Kidney (tissue), 14 donors: ENCODE results near the gene ZNF839. TPM values are rescaled to one million over a fixed set of nuclear protein-coding genes. Genes with fewer than 3 reads are reported as not detected.

Source experiments
- DNase-seq, 5 donors: peaks; one replicate each; pipeline ENCODE4 v3.0.0-alpha.2; 2013 to 2020
- FAIRE-seq: peaks from 2 replicates; lab custom pipeline; 2012; peaks lifted over from hg19 to GRCh38; lab: Jason Lieb, UNC
- H3K27ac ChIP-seq, 2 donors: one replicate each; pipeline ENCODE4 v1.7.0; 2013; ENCODE audit warnings: low read depth in 2 of 2, low read length in 2 of 2, inconsistent platforms in 1 of 2
- H3K27me3 ChIP-seq: one replicate; pipeline ENCODE4 v1.7.1; 2013; ENCODE audit warnings: low read length, inconsistent platforms; ENCODE audit not compliant: control insufficient read depth, insufficient read depth
- H3K36me3 ChIP-seq, 3 donors: one replicate each; pipeline versions ENCODE4 v1.7.0 to v1.7.1; 2013; ENCODE audit warnings: low read length in 3 of 3, control low read depth in 1 of 3, inconsistent platforms in 1 of 3; ENCODE audit not compliant: insufficient read depth in 3 of 3, control insufficient read depth in 2 of 3
- H3K4me1 ChIP-seq, 3 donors: one replicate each; pipeline versions ENCODE4 v1.7.0 to v1.7.1; 2013; ENCODE audit warnings: low read length in 3 of 3, inconsistent platforms in 1 of 3, low read depth in 1 of 3; ENCODE audit not compliant: control insufficient read depth in 2 of 3, insufficient read depth in 2 of 3
- H3K4me3 ChIP-seq, 3 donors: one replicate each; pipeline versions ENCODE4 v1.7.0 to v1.8.1; 2013; ENCODE audit warnings: low read length in 3 of 3, control low read depth in 1 of 3, inconsistent platforms in 1 of 3
- H3K9ac ChIP-seq, 3 donors: one replicate each; pipeline versions ENCODE4 v1.7.0 to v1.7.1; 2013; ENCODE audit warnings: low read length in 3 of 3, control low read depth in 1 of 3, inconsistent platforms in 1 of 3
- H3K9me3 ChIP-seq, 3 donors: one replicate each; pipeline versions ENCODE4 v1.7.0 to v1.7.1; 2013; ENCODE audit warnings: low read length in 3 of 3, control low read depth in 1 of 3, inconsistent platforms in 1 of 3; ENCODE audit not compliant: control insufficient read depth in 2 of 3, insufficient read depth in 1 of 3
- CTCF ChIP-seq: IDR thresholded peaks from 3 replicates; pipeline ENCODE4 v1.5.1; 2012; ENCODE audit warnings: mild to moderate bottlenecking, moderate library complexity, borderline replicate concordance; ENCODE audit not compliant: insufficient read depth; ENCODE audit errors: extremely low read depth
- intact Hi-C: fragments of 100-400 bp; cut with DNase I; formaldehyde crosslinking; loops from one replicate; pipeline ENCODE4 v1.11.1; 2022
- polyA plus RNA-seq: library from polyadenylated mRNA; stranded (reverse); fragments of 350-450 nt; fragmentation: Illumina TruSeq; extraction: RNeasy Lipid Tissue Mini Kit (QIAGEN cat#74804); gene quantifications from one replicate; pipeline ENCODE4 v1.2.3, GENCODE V29; 2014; ENCODE audit warnings: low read depth, low replicate concordance; ENCODE audit not compliant: insufficient read depth
- total RNA-seq: library from RNA; stranded (reverse); fragmentation: NEBNext Ultra II Directional; extraction: Animal tissue kit (Norgen Biotek cat#: 25700); gene quantifications from one replicate; pipeline ENCODE4 v1.2.1, GENCODE V29; 2021
- donor health status: control.
- donor health status: control.
- donor health status: control.
- donor health status: control.
- donor health status: control.
- donor health status: DM: yes; HTN: yes; CAD: no.
- donor health status: Normal renal cell carcinoma (clear cell type).

ZNF839 gene
- total and polyA plus RNA-seq, 2 donors from 2014 or later, result 7.8 to 15.8 TPM

- H3K27me3 ChIP-seq, result no peaks in the 10 kb centered on the region
- peak within 1 kb of the TSS; percentile 81 to 97 (median 95) for H3K9ac ChIP-seq
- H3K4me3 ChIP-seq, result peak within 1 kb of the TSS; percentile 83 to 94 (median 84)
- FAIRE-seq, result no peak
- H3K9me3 ChIP-seq, result no peaks in the 10 kb centered on the region
- peaks cover 0 to 17% (median 12%) of the 10 kb centered on the region in 3 donors for H3K4me1 ChIP-seq
- peak; percentile 98 to 99 (median 98) for DNase-seq
- H3K27ac ChIP-seq, result peak within 1 kb of the TSS; percentile 80
- no peak for TF ChIP-seq CTCF
- H3K36me3 ChIP-seq, result peaks cover 0 to 7% (median 5%) of the 10 kb centered on the region in 3 donors
- intact Hi-C loops, result no loop called here
Measured at GRCh38 chr14:102362545-102363181, 43.1 kb downstream of the ZNF839 start, which contains the start of the genes CINP and TECPR2. TSS of gene CINP (minus strand) at chr14:102362890. CDS start at chr14:102362851, 39 bp downstream. TSS of gene TECPR2 (plus strand) at chr14:102362941. CDS start at chr14:102376722, 13,781 bp downstream.

GRCh38 chr14:102363182-102363943 is 43.8 kb downstream of the ZNF839 start:
- H3K27ac ChIP-seq, result peak overlapping the region; percentile 80
- no peak for TF ChIP-seq CTCF
- peaks cover 0 to under 1% (median 0%) of the 10 kb centered on the region in 3 donors for H3K36me3 ChIP-seq
- peak overlapping the region; percentile 48 to 84 (median 73) for H3K4me3 ChIP-seq
- H3K9me3 ChIP-seq, result no peaks in the 10 kb centered on the region
- H3K4me1 ChIP-seq, result peaks cover 0 to 17% (median 12%) of the 10 kb centered on the region in 3 donors
- FAIRE-seq, result no peak
- peak in 1 of 5 donors; percentile 42 for DNase-seq
- intact Hi-C loops, result no loop called here
- H3K27me3 ChIP-seq, result no peaks in the 10 kb centered on the region
- peak overlapping the region; percentile 20 to 79 (median 38) for H3K9ac ChIP-seq

GRCh38 chr14:102370305-102370809 is 50.8 kb downstream of the ZNF839 start:
- Histone ChIP-seq H3K9ac (no peak overlapping the region), H3K4me1 (no peaks in the 10 kb centered on the region), H3K27me3 (no peaks in the 10 kb centered on the region), H3K9me3 (no peaks in the 10 kb centered on the region), H3K27ac (no peak overlapping the region), H3K36me3 (no peaks in the 10 kb centered on the region), H3K4me3 (no peak overlapping the region)
- DNase-seq, result no peak
- no peak for FAIRE-seq
- TF ChIP-seq CTCF, result no peak
- intact Hi-C loops, result no loop called here
